MG63 (cell line): ENCODE measurements around the gene SLC2A4. TPM values are rescaled to one million over a fixed set of nuclear protein-coding genes. Genes with fewer than 3 reads are reported as not detected.

ENCODE experiments used
- DNase-seq: peaks from one replicate; pipeline ENCODE4 v3.0.0-alpha.2; 2020
- H3K27me3 ChIP-seq: fragments of 250-450 bp; sonication (Bioruptor Pico); 2 replicates; pipeline ENCODE4 v1.5.1; 2020; ENCODE audit warnings: mild to moderate bottlenecking, moderate library complexity
- H3K36me3 ChIP-seq: fragments of 250-450 bp; sonication (Bioruptor Pico); 2 replicates; pipeline ENCODE4 v1.5.1; 2020; ENCODE audit warnings: mild to moderate bottlenecking, moderate library complexity
- H3K4me3 ChIP-seq: fragments of 250-450 bp; sonication (Bioruptor Pico); 2 replicates; pipeline ENCODE4 v1.5.1; 2020; ENCODE audit warnings: mild to moderate bottlenecking, moderate library complexity
- H3K9me3 ChIP-seq: fragments of 250-450 bp; sonication (Bioruptor Pico); 2 replicates; pipeline ENCODE4 v1.5.1; 2020; ENCODE audit warnings: mild to moderate bottlenecking, moderate library complexity
- total RNA-seq: library from RNA; depleted of rRNA; stranded (reverse); fragments of >200 nt; shearing (Covaris generic); gene quantifications from 2 replicates; pipeline ENCODE4 v1.2.3, GENCODE V29; 2014; ENCODE audit warnings: low replicate concordance

Gene SLC2A4
- total RNA-seq, 1 experiment from 2014 or later = not detected

- Histone ChIP-seq H3K36me3 (no peaks in the 10 kb centered on the region), H3K27me3 (no peaks in the 10 kb centered on the region), H3K4me3 (no peak overlapping the region), H3K9me3 (no peaks in the 10 kb centered on the region)
- DNase-seq = no peak
Observed at GRCh38 chr17:7284911-7285310, 3.4 kb downstream of the SLC2A4 start.

- DNase-seq = no peak
- Histone ChIP-seq H3K27me3 (no peaks in the 10 kb centered on the region), H3K4me3 (no peak overlapping the region), H3K9me3 (no peaks in the 10 kb centered on the region), H3K36me3 (no peaks in the 10 kb centered on the region)
Observed at GRCh38 chr17:7285679-7286078, 4.2 kb downstream of the SLC2A4 start.

- no peak overlapping the region for H3K4me3 ChIP-seq
- H3K27me3 ChIP-seq = no peaks in the 10 kb centered on the region
- no peak for DNase-seq
- H3K36me3 ChIP-seq = no peaks in the 10 kb centered on the region
- no peaks in the 10 kb centered on the region for H3K9me3 ChIP-seq
Observed at GRCh38 chr17:7289256-7290032, 7.9 kb downstream of the SLC2A4 start.

GRCh38 chr17:7290166-7290565 is 8.6 kb downstream of the SLC2A4 start:
- DNase-seq = no peak
- Histone ChIP-seq H3K9me3 (no peaks in the 10 kb centered on the region), H3K27me3 (no peaks in the 10 kb centered on the region), H3K4me3 (no peak overlapping the region), H3K36me3 (no peaks in the 10 kb centered on the region)

GRCh38 chr17:7290685-7291084 is 9.2 kb downstream of the SLC2A4 start:
- H3K36me3 ChIP-seq = no peaks in the 10 kb centered on the region
- no peaks in the 10 kb centered on the region for H3K9me3 ChIP-seq
- H3K4me3 ChIP-seq = no peak overlapping the region
- no peak for DNase-seq
- no peaks in the 10 kb centered on the region for H3K27me3 ChIP-seq

GRCh38 chr17:7292194-7292593 is 10.7 kb downstream of the SLC2A4 start:
- Histone ChIP-seq H3K4me3 (no peak overlapping the region), H3K9me3 (no peaks in the 10 kb centered on the region), H3K36me3 (no peaks in the 10 kb centered on the region), H3K27me3 (no peaks in the 10 kb centered on the region)
- DNase-seq = no peak

- no peak overlapping the region for H3K4me3 ChIP-seq
- no peaks in the 10 kb centered on the region for H3K9me3 ChIP-seq
- DNase-seq = peak; percentile 8
- no peaks in the 10 kb centered on the region for H3K36me3 ChIP-seq
- no peaks in the 10 kb centered on the region for H3K27me3 ChIP-seq
Observed at GRCh38 chr17:7292729-7293128, 11.2 kb downstream of the SLC2A4 start.

- Histone ChIP-seq H3K36me3 (no peaks in the 10 kb centered on the region), H3K9me3 (no peaks in the 10 kb centered on the region), H3K4me3 (no peak overlapping the region), H3K27me3 (no peaks in the 10 kb centered on the region)
- DNase-seq = peak; percentile 19
Observed at GRCh38 chr17:7293159-7293558, 11.6 kb downstream of the SLC2A4 start.

- Histone ChIP-seq H3K9me3 (no peaks in the 10 kb centered on the region), H3K36me3 (no peaks in the 10 kb centered on the region), H3K27me3 (no peaks in the 10 kb centered on the region), H3K4me3 (peak overlapping the region; percentile 31; the same call in 1 of the 2 replicates)
- peak; percentile 16 for DNase-seq
Observed at GRCh38 chr17:7293816-7294613, 12.5 kb downstream of the SLC2A4 start.

GRCh38 chr17:7294614-7295153 is 13.2 kb downstream of the SLC2A4 start, which contains the start of gene YBX2:
TSS of gene YBX2 (minus strand) at chr17:7294639. CDS start at chr17:7294500, 139 bp downstream.
- H3K36me3 ChIP-seq = no peaks in the 10 kb centered on the region
- H3K4me3 ChIP-seq = peak within 1 kb of the TSS; percentile 31; the same call in 1 of the 2 replicates
- no peaks in the 10 kb centered on the region for H3K27me3 ChIP-seq
- DNase-seq = peak; percentile 80
- H3K9me3 ChIP-seq = no peaks in the 10 kb centered on the region

GRCh38 chr17:7295230-7296180 is 14.0 kb downstream of the SLC2A4 start:
- no peak for DNase-seq
- Histone ChIP-seq H3K27me3 (no peaks in the 10 kb centered on the region), H3K9me3 (no peaks in the 10 kb centered on the region), H3K4me3 (no peak overlapping the region), H3K36me3 (no peaks in the 10 kb centered on the region)

- no peaks in the 10 kb centered on the region for H3K9me3 ChIP-seq
- no peaks in the 10 kb centered on the region for H3K27me3 ChIP-seq
- no peak overlapping the region for H3K4me3 ChIP-seq
- peak; percentile 78 for DNase-seq
- H3K36me3 ChIP-seq = no peaks in the 10 kb centered on the region
Observed at GRCh38 chr17:7296189-7296861, 14.8 kb downstream of the SLC2A4 start.

- no peak overlapping the region for H3K4me3 ChIP-seq
- DNase-seq = no peak
- no peaks in the 10 kb centered on the region for H3K9me3 ChIP-seq
- H3K27me3 ChIP-seq = no peaks in the 10 kb centered on the region
- peaks cover 11% of the 10 kb centered on the region for H3K36me3 ChIP-seq
Observed at GRCh38 chr17:7304179-7304578, 22.7 kb downstream of the SLC2A4 start.

GRCh38 chr17:7306911-7307685 is 25.6 kb downstream of the SLC2A4 start, which contains the start of gene EIF5A:
TSS of gene EIF5A (plus strand) at chr17:7307628. CDS start at chr17:7309636, 2,008 bp downstream.
- H3K27me3 ChIP-seq = no peaks in the 10 kb centered on the region
- DNase-seq = peak; percentile 96
- peak within 1 kb of the TSS; percentile 88 for H3K4me3 ChIP-seq
- H3K9me3 ChIP-seq = no peaks in the 10 kb centered on the region
- peaks cover 37% of the 10 kb centered on the region for H3K36me3 ChIP-seq
